ENCODE measurements around the gene HMGN4. TPM values are rescaled to one million over a fixed set of nuclear protein-coding genes. Genes with fewer than 3 reads are reported as not detected.

HMGN4 gene
- total and polyA plus RNA-seq, 9 of the 15 experiments (the other 6 are each of a cell fraction or from before 2014, with no cell fraction given) = 35.4 to 134 (median 94.1) TPM

GRCh38 chr6:26521600-26522391 is 16.4 kb upstream of the HMGN4 start (continued):
- no peak for TF ChIP-seq CBX8 (IDR thresholded peaks at IDR 0.05; ENCODE audit: borderline replicate concordance, extremely low read depth, low read depth, low read length, poor library complexity, severe bottlenecking)
- TF ChIP-seq KDM1A (IDR thresholded peaks at IDR 0.05) = peak; percentile 99
- TF ChIP-seq ZNF398 (CRISPR knock-in tag; IDR thresholded peaks at IDR 0.05) = no peak
- TF ChIP-seq HIVEP1 (CRISPR knock-in tag; IDR thresholded peaks at IDR 0.05) = 0 out of 2 replicates have a peak, but pooled peaks have one; percentile 25
- no peak for TF ChIP-seq CREB5 (CRISPR knock-in tag; IDR thresholded peaks at IDR 0.05)
- TF ChIP-seq SLC30A9 (CRISPR knock-in tag; IDR thresholded peaks at IDR 0.05) = no peak
- TF ChIP-seq RUNX1 (IDR thresholded peaks at IDR 0.05; ENCODE audit: low read depth) = 0 out of 2 replicates have a peak, but pooled peaks have one; percentile 16
- TF ChIP-seq PATZ1 (CRISPR knock-in tag; IDR thresholded peaks at IDR 0.05; ENCODE audit: borderline replicate concordance) = no peak
- no peak for TF ChIP-seq TSC22D4 (tag; IDR thresholded peaks at IDR 0.05)
- TF ChIP-seq ZNF146 (CRISPR knock-in tag; IDR thresholded peaks at IDR 0.05; ENCODE audit: unreplicated experiment) = no peak
- no peak for TF ChIP-seq ZNF140 (CRISPR knock-in tag; IDR thresholded peaks at IDR 0.05)
- TF ChIP-seq NCOA4 (IDR thresholded peaks at IDR 0.05; ENCODE audit: partially characterized antibody) = no peak
- no peak for TF ChIP-seq HMG20A (CRISPR knock-in tag; conservative IDR thresholded peaks at IDR 0.05)
- TF ChIP-seq NELFE (IDR thresholded peaks at IDR 0.05; ENCODE audit: insufficient read depth, insufficient read length) = no peak
- TF ChIP-seq ZNF830 (CRISPR knock-in tag; IDR thresholded peaks at IDR 0.05) = peak; percentile 94; the same call in 1 of the 2 replicates
- peak; percentile 95 for TF ChIP-seq FOXP1 (CRISPR knock-in tag; IDR thresholded peaks at IDR 0.05)
- no peak for TF ChIP-seq HDGF (IDR thresholded peaks at IDR 0.05)
- no peak for TF ChIP-seq MCM2 (IDR thresholded peaks at IDR 0.05; ENCODE audit: low read depth)
- no peak for TF ChIP-seq BCL6 (CRISPR knock-in tag; IDR thresholded peaks at IDR 0.05)
- TF ChIP-seq FOS (IDR thresholded peaks at IDR 0.05; ENCODE audit: extremely low read depth, insufficient read length) = no peak
- peak; percentile 47; the same call in 1 of the 2 replicates for TF ChIP-seq IRF1 (CRISPR knock-in tag; IDR thresholded peaks at IDR 0.05; ENCODE audit: borderline replicate concordance)
- TF ChIP-seq NR4A1 (CRISPR knock-in tag; IDR thresholded peaks at IDR 0.05) = no peak
- peak; percentile 75; the same call in 1 of the 2 replicates for TF ChIP-seq NR4A1 (tag; IDR thresholded peaks at IDR 0.05)

All from K562 (cell line).